Keratinocyte (primary cell): ENCODE data around the gene RNH1. TPM values are rescaled to one million over a fixed set of nuclear protein-coding genes. Genes with fewer than 3 reads are reported as not detected.

Source experiments
- DNase-seq: peaks from one replicate; pipeline ENCODE4 v3.0.0-alpha.2; 2011; ENCODE audit warnings: low read depth, missing footprints, low spot score
- FAIRE-seq: peaks from 2 replicates; lab custom pipeline; 2011; peaks lifted over from hg19 to GRCh38; lab: Jason Lieb, UNC
- H2AFZ ChIP-seq: 2 replicates; pipeline ENCODE4 v1.6.0; 2012; ENCODE audit warnings: low read length, control low read depth, inconsistent platforms; ENCODE audit not compliant: control insufficient read depth
- H3K27ac ChIP-seq: 2 replicates; pipeline ENCODE4 v1.5.1; 2011; ENCODE audit warnings: low read length; ENCODE audit not compliant: control insufficient read depth, insufficient read depth
- H3K27me3 ChIP-seq: 3 replicates; pipeline ENCODE4 v1.6.0; 2011; ENCODE audit warnings: low read length; ENCODE audit not compliant: control insufficient read depth, insufficient read depth; ENCODE audit errors: extremely low read depth
- H3K36me3 ChIP-seq, 2 experiments: 2 replicates in 1 of 2; 3 replicates in 1 of 2; pipeline ENCODE4 v1.5.1; 2011; ENCODE audit warnings: low read length in 2 of 2, mild to moderate bottlenecking in 1 of 2; ENCODE audit not compliant: control insufficient read depth in 2 of 2, insufficient read depth in 2 of 2; ENCODE audit errors: extremely low read depth in 1 of 2
- H3K4me1 ChIP-seq: 3 replicates; pipeline ENCODE4 v1.5.1; 2011; ENCODE audit warnings: low read length; ENCODE audit not compliant: control insufficient read depth, insufficient read depth; ENCODE audit errors: extremely low read depth
- H3K4me2 ChIP-seq: 3 replicates; pipeline ENCODE4 v1.6.0; 2011; ENCODE audit warnings: low read depth, low read length; ENCODE audit not compliant: control insufficient read depth, insufficient read depth; ENCODE audit errors: extremely low read depth
- H3K4me3 ChIP-seq, 3 experiments: fragments of 200-600 bp in 1 of 3; sonication (generic) in 1 of 3; 2 replicates in 2 of 3; 3 replicates in 1 of 3; pipeline ENCODE4 v1.5.1; 2011 to 2016; ENCODE audit warnings: low read length in 3 of 3, mild to moderate bottlenecking in 3 of 3, control low read depth in 2 of 3, inconsistent platforms in 1 of 3, low read depth in 1 of 3, mixed read lengths in 1 of 3, mixed run types in 1 of 3, moderate library complexity in 1 of 3; ENCODE audit not compliant: control insufficient read depth in 2 of 3, insufficient read depth in 2 of 3; ENCODE audit errors: extremely low read depth in 1 of 3
- H3K79me2 ChIP-seq: 2 replicates; pipeline ENCODE4 v1.6.0; 2012; ENCODE audit warnings: low read length; ENCODE audit not compliant: control insufficient read depth, insufficient read depth
- H3K9ac ChIP-seq: 3 replicates; pipeline ENCODE4 v1.6.0; 2011; ENCODE audit warnings: low read length; ENCODE audit not compliant: control insufficient read depth, insufficient read depth; ENCODE audit errors: extremely low read depth
- H3K9me1 ChIP-seq: 3 replicates; pipeline ENCODE4 v1.6.0; 2011; ENCODE audit warnings: low read length; ENCODE audit not compliant: control insufficient read depth, insufficient read depth; ENCODE audit errors: extremely low read depth
- H3K9me3 ChIP-seq: 2 replicates; pipeline ENCODE4 v1.5.1; 2012; ENCODE audit warnings: low read depth, low read length; ENCODE audit not compliant: control insufficient read depth
- H4K20me1 ChIP-seq: 3 replicates; pipeline ENCODE4 v1.6.0; 2011; ENCODE audit warnings: low read length; ENCODE audit not compliant: control insufficient read depth, insufficient read depth; ENCODE audit errors: extremely low read depth
- CTCF ChIP-seq, 3 experiments: IDR thresholded peaks in 1 of 3; conservative IDR thresholded peaks in 1 of 3; optimal IDR thresholded peaks in 1 of 3; 2 replicates in 2 of 3; 3 replicates in 1 of 3; pipeline versions ENCODE3 to v1.5.1; 2011; ENCODE audit warnings: low read length in 3 of 3, mild to moderate bottlenecking in 3 of 3, moderate library complexity in 2 of 3, control low read depth in 1 of 3, inconsistent platforms in 1 of 3; ENCODE audit not compliant: insufficient read depth in 2 of 3; ENCODE audit errors: extremely low read depth in 1 of 3
- EZH2 ChIP-seq: IDR thresholded peaks from one replicate; pipeline ENCODE4 v1.6.1; 2012; ENCODE audit warnings: inconsistent platforms, mild to moderate bottlenecking, low read length, moderate library complexity
- dilution Hi-C: fragments of 300-500 bp; cut with MboI; formaldehyde crosslinking; loops from one replicate; pipeline ENCODE4 v1.7.0; 2020; ENCODE audit warnings: low sequenced_read_pairs; ENCODE audit not compliant: extremely low pct_ligation_motif_present
- polyA plus RNA-seq, 5 experiments: library from polyadenylated mRNA; depleted of rRNA in 3 of 5; stranded (reverse) in 3 of 5; stranded (forward) in 1 of 5; unstranded in 1 of 5; fragments of >200 nt; gene quantifications; 1 replicate in 1 of 5; 2 replicates in 3 of 5; 3 replicates in 1 of 5; pipeline versions ENCODE4 v1.2.1 to v1.2.3, GENCODE V29; 2011 to 2012; ENCODE audit warnings: missing spikeins in 2 of 5, low read depth in 1 of 5, low replicate concordance in 1 of 5

The RNH1 gene
- polyA plus RNA-seq, 1 donor (not counting 4 experiments of a cell fraction or from before 2014, with no cell fraction given), result 92.0 TPM

- DNase-seq, result peak; percentile 82
- Histone ChIP-seq H3K4me2 (peak within 1 kb of the TSS; percentile 95), H4K20me1 (no peaks in the 10 kb centered on the region), H3K4me1 (peaks cover 24% of the 10 kb centered on the region), H2AFZ (peak within 1 kb of the TSS; percentile 74), H3K9me3 (no peaks in the 10 kb centered on the region), H3K36me3 (peaks cover 11 to 16% of the 10 kb centered on the region in 2 experiments), H3K9ac (peak within 1 kb of the TSS; percentile 89), H3K9me1 (no peaks in the 10 kb centered on the region), H3K4me3 (peak within 1 kb of the TSS; percentile 81 to 87 (median 84)), H3K79me2 (peaks cover 48% of the 10 kb centered on the region), H3K27ac (peak within 1 kb of the TSS; percentile 70), H3K27me3 (no peaks in the 10 kb centered on the region)
- peak; percentile 79 for FAIRE-seq
- dilution Hi-C loops, result no loop called here
- TF ChIP-seq EZH2 (no peak), CTCF (optimal IDR thresholded peaks at IDR 0.05 in 1 of 3, IDR thresholded peaks at IDR 0.05 in 1 of 3, conservative IDR thresholded peaks at IDR 0.05 in 1 of 3; ENCODE audit: extremely low read depth in 1 of 3, insufficient read depth in 2 of 3, low read length in 3 of 3) (no peak)
These were observed 56.9 kb downstream of the RNH1 start, which contains the start of gene PTDSS2 for GRCh38 chr11:449889-450808. Gene PTDSS2, plus strand, starts transcription at chr11:450279. Its CDS starts 177 bp downstream, at chr11:450456.

- H3K9me1 ChIP-seq, result no peaks in the 10 kb centered on the region
- H3K36me3 ChIP-seq, result peaks cover 3 to 7% of the 10 kb centered on the region in 2 experiments
- TF ChIP-seq CTCF (optimal IDR thresholded peaks at IDR 0.05 in 1 of 3, IDR thresholded peaks at IDR 0.05 in 1 of 3, conservative IDR thresholded peaks at IDR 0.05 in 1 of 3; ENCODE audit: extremely low read depth in 1 of 3, insufficient read depth in 2 of 3, low read length in 3 of 3) (peak; percentile 90 to 91 (median 90)), EZH2 (no peak)
- H3K27me3 ChIP-seq, result no peaks in the 10 kb centered on the region
- DNase-seq, result peak; percentile 48
- no peaks in the 10 kb centered on the region for H3K9me3 ChIP-seq
- peak overlapping the region; percentile 89 for H3K4me2 ChIP-seq
- H3K79me2 ChIP-seq, result peaks cover 30% of the 10 kb centered on the region
- H4K20me1 ChIP-seq, result no peaks in the 10 kb centered on the region
- dilution Hi-C loops, result no loop called here
- H3K9ac ChIP-seq, result peak overlapping the region; percentile 78
- H2AFZ ChIP-seq, result peak overlapping the region; percentile 76
- peaks cover 29% of the 10 kb centered on the region for H3K4me1 ChIP-seq
- peak overlapping the region; percentile 41 to 86 (median 71) for H3K4me3 ChIP-seq
- H3K27ac ChIP-seq, result peak overlapping the region; percentile 70
- no peak for FAIRE-seq
These were observed 58.9 kb downstream of the RNH1 start for GRCh38 chr11:447923-448731.
